Stimulated activated CD4-positive, alpha-beta T cell treated with anti-CD3 and anti-CD28 coated beads, Interleukin-4, amount 100 ng/mL, for 4 hours (primary cell): ENCODE measurements around the gene TYRO3.

Experiments
- DNase-seq, 2 experiments: peaks; one replicate each; pipeline ENCODE4 v3.0.0-alpha.2; 2020

The TYRO3 gene

DNA sequence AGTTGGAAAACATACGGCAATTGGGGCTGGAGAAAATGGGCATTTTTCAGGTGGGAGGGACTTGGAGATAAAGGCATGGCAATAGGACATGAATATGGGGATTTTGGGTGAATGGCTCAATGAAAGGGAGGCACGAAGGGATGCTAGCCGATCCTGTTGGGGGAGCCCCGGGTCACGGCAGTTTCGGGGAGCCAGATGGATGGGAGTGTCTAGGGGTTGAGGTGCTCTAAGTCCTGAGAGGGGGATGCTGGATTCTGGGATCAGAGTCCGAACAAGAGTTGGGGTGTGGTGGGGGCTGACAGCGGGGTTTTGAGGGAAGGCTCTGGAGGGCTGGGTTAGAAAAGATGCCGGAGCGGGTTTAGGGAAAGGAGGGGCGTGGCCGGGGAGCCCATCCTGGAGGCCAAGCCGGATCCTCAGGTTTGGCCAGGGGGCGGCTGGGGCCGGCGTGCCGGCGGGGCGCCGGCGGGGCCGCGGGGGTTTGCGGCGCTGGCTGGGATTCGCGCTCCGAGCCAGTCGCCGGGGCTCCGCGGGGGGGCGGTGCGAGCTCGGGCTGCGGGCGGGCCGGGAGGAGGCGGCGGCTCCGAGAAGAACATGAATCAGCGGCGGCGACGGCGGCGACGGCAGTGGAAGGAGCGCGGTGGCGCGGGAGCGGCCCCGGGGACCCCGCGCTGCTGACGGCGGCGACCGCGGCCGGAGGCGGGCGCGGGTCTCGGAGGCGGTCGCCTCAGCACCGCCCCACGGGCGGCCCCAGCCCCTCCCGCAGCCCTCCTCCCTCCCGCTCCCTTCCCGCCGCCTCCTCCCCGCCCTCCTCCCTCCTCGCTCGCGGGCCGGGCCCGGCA, at the start of gene TYRO3:
TYRO3 (plus strand) TSS at position 813 of the 839 bp plus-strand sequence. CDS start 46 bp downstream, outside the sequence.
- peak; percentile 76 to 79 for DNase-seq

DNA sequence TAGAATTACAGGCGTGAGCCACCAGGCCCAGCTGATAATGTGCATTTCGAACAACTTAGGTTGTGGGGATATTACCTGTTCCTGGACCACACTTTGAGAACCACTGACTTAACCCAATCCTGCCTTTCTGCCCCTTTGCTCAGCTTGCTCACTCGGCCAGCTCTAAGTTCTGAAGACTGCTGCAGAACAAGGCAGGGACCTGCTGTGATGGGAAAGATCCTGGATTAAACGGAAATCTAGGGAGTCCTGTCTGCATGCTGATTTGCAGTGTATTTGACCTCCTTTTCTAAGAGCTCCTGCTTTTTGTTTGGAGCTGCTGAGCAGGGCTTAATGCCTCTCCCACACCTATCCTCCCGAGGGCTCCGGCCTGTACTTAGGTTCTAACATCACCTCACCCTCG, 48.3 kb upstream of the TYRO3 start:
- no peak for DNase-seq

DNA sequence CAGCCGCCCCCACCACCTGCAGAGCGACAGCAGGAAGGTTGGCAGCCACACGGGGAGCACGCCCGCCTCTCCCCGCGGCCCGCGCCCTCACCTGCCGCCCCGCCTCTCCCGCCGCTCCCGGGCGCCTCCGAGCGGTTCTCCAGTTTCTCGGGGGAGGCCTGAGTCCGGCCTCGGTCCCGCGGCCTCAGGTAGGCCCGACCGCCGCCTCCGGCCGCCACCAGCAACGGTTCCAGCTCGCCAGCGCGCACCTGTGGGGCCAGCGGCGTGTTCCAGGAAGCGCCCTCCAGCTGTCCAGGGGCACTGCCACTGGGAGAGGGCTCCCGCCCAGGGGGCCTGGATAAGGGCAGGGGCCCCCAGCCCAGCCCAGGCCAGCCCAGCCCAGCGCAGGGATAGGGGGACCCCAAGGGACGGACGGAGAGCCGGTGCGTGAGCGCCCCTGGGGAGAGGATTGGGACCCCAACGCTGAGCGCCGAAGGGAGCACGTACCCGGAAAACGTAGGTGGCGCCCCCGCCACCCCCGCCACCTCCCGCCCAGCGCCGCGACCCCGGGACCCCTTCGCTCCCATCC, 47.6 kb upstream of the TYRO3 start:
- no peak for DNase-seq

DNA sequence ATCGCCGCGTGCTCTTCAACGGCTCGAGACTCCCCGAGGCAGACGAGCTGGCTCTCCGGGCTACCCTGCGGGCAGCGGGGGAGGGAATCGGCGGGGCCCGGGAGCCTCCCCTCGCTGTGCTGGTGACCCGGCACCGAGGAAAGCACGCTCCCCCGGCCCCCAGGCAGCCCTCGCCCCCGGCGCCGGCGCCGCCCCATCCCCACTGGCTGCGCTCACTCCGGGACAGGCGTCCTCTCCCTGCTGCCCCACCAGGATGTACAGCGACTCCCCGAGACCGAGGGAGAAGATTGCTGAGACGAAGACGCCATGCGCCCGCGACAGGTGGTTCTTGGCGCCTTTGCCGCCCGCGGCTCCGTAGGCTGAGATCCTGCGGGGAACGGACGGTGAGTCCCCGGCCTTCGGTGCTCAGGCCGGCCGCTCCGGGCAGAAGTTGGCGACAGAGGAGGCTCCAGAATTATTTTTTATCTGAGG, 47.1 kb upstream of the TYRO3 start:
- DNase-seq = no peak

GRCh38 chr15:41512512-41512939, 46.5 kb upstream of the TYRO3 start:
- DNase-seq = no peak

DNA sequence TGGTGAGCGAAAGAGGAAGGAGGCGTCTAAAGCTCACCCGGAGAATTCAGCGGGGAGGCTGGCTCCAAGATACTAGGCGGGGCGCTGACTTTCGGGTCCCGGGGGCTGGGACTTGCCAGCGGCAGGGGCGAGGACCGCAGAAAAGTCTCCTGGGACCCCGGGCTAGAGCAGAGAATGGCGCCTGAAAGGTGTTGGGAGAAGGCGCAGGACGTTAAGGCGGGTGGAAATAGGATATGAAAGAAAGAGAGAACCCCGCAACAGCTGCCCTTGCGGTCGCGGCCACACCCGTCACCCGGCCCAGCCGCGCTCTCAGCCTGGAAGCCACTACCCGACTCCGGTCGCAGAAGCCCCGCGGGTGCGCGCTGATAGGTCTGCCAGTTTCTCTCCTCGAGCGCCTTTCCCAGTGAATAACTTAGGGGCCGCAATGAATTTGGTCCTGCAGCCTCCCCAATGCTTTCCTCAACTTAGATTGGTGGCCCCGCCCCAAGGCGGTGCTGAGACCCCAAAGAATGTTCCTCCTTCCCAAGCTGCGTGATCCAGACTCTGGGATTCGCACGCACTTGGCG, 46.0 kb upstream of the TYRO3 start:
- peak in 1 of 2 experiments; percentile 29 for DNase-seq

GRCh38 chr15:41513506-41514227, 45.3 kb upstream of the TYRO3 start, which contains the start of gene LTK:
TSS of gene LTK (minus strand) at chr15:41513827. CDS start at chr15:41513709, 118 bp downstream.
- no peak for DNase-seq

DNA sequence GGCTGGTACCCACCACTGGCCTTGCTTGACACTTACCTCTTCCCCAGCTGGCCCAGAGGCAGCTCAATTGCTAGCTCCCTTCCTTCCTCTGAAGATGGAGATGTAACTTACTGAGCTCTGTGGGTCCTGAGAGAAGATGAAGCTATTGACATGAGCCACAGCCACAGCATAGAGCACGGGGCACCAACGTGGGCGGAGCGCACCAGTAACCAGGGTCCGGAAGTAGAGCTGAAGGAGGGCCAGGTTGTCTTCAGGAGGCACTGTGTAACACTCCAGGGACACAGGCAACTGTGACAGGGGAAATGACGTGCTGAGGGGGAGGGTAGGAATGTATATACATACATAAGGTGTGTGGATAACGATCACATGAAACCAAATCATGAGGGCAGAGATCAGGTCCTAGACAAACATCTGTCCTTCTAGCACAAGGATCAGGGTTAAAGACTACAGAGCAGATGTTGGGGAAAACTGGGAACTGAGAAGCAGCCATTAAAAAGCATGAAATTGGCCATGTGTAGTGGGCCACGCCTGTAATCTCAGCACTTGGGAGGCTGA, 41.0 kb upstream of the TYRO3 start:
- DNase-seq = no peak

DNA sequence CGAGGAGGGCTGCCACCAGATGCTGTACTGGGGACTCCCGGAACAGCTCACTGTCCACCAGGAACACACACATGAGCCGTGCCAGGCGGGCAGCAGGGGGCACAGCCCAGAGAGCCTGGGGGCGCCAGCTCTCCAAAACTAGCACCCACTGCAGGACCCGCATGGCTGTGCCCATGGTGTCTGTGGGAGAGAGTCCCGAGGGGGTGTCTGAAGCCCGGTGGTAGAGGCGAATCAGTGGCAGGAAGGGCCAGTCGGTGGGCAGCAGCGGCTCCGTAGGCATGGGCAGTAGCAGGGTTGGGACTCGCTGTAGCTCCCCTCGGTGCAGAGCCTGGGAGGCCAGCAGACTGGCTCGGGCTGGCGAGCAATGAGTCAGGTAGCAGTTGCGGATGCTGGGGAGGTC, 38.4 kb upstream of the TYRO3 start:
- no peak for DNase-seq

- no peak for DNase-seq
Observed at GRCh38 chr15:41521614-41522013, 37.4 kb upstream of the TYRO3 start.

GRCh38 chr15:41523097-41523496, 35.9 kb upstream of the TYRO3 start:
- no peak for DNase-seq

DNA sequence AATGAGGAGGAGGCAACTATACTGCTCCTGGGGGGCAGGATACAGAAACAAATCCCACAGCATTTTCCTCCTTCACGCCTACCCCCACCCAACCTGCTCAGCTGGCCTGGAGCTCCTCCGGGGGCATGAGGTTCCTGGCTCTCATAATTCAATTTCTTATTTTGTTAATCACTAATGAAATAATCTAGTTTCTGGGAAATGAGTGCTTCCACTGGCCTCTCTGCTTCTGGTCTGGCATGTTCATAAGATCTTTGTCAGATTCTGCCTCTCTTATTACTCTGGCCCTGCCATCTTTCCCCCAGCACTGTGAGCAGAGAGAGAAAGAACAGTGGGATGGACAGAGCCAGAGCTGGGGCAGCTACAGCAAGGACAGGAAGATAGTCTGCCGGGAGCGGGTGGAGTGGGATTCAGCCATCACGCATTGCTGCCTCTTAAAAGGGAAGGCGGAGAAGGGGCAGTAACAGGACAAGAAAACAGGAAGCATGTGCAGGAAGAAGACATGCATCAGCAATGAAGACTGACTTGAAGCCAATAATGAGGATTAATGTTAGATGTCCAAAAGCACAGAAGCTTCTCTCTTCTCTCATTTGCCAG, 28.6 kb upstream of the TYRO3 start:
- DNase-seq = no peak

GRCh38 chr15:41535544-41535943, 23.5 kb upstream of the TYRO3 start:
- no peak for DNase-seq

DNA sequence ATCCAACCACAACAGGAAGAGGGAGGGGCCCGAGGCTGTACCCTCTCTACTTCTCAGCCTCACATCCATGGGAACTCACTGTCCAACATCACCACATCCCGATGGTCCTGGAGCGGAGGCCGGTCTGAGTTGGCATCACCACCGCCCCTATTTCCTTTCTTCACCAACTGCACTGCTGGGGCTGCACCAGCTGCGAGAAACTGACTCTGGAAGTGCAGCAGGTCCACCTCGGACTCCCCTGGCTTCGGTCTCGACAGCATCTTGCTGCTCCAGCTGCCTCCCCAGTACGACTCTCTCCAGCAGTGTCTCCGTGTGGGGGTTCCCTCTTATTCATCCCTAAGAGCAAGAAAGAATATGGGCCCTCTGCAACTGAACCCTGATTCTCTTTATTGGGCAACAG, 22.1 kb upstream of the TYRO3 start:
- DNase-seq = no peak

DNA sequence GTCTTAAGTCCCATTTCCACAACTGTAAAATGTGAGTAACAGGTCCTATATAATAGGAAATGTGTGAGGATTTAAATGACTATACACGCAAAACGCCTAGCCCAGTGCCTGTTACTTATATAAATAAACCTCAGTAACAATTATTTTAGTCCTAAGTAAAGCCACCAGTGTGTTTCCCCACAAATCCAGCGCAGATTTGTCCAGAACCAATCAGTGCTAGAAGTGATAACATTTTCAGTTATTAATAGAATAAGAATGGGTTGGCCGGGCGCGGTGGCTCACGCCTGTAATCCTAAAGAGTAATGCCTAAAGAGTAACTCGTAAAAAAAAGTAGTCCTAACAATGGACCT, 15.5 kb upstream of the TYRO3 start:
- no peak for DNase-seq

DNA sequence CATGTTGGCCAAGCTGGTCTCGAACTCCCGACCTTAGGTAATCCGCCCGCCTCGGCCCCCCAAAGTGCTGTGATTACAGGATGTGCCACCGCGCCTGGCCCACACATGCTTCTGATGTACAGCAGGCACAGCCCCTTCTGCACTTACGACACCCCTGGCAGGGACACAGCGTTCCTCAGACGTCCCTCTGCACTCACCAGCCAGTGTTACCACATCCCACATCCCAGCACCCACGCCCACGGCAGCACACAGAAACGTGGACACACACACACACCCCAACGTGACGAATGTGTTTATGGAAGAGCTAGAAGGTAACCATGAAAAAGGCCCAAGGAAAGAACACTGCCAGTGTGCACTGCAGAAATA, 14.4 kb upstream of the TYRO3 start:
- DNase-seq = no peak

DNA sequence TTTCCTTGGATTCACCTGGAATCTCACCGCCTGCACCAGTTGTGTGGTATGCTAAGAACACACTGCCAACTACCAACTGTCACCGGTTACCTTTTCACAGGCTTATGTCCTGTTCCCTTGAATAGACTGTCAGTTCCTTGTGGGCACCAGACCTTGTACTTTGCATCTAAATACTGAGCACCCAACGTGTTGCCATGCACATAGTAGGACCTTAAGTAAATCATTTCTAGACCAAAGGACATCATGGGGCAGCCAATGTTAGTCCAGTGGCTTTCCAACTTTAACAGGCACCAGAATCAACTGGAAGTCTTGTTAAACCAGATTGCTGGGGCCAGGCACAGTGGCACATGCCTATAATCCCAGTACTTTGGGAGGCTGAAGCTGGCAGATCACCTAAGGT, 13.8 kb upstream of the TYRO3 start:
- DNase-seq = no peak

- no peak for DNase-seq
Observed at GRCh38 chr15:41546851-41547786, 11.9 kb upstream of the TYRO3 start.

DNA sequence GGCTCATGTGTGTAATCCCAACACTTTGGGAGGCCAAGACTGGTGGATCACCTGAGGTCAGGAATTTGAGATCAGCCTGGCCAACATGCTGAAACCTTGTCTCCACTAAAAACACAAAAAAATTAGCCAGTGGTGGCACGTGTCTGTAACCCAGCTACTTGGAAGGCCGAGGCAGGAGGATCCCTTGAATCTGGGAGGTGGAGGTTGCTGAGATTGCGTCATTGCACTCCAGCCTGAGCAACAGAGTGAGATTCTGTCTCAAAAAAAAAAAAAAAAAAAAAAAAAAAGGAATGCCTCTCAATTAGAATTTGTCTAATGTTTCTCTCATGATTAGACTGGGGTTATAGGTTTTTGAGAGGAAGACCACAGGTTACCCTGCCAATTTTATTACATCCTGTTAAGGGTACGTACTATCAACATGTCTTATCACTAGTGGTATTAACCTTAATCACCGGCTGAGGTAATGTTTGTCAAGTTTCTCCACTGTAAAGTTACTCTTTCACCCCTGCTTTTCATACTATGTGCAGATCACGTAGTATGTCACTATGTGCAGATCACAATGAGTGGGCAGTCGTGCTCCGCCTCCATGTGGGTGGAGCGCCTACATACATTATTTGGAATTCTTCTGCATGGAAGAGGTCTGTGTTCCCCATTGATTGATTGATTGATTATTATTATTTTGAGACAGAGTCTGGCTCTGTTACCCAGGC, 8.8 kb upstream of the TYRO3 start:
- DNase-seq = no peak

GRCh38 chr15:41553731-41554130, 5.3 kb upstream of the TYRO3 start:
- DNase-seq = no peak

GRCh38 chr15:41554343-41554742, 4.7 kb upstream of the TYRO3 start:
- DNase-seq = no peak
